BLaER1 treated with 17β-estradiol and CSF1 and Interleukin-3, amounts not matched to agents 10 nM and 100 nM (cell line): ENCODE data around the gene OR51E2.
"Not testable (repeated sequence)": the region's sequence is repeated elsewhere in the genome, so short reads cannot be mapped to it uniquely, and the experiment has no call there.

ENCODE experiments used
- H3K27ac ChIP-seq, 11 experiments: shearing (Covaris generic); formaldehyde crosslinking; 2 replicates each; pipeline ENCODE4 v1.8.1; 2022
- H3K27me3 ChIP-seq, 11 experiments: shearing (Covaris generic); formaldehyde crosslinking; 2 replicates each; pipeline ENCODE4 v1.8.1; 2022
- H3K36me3 ChIP-seq, 11 experiments: shearing (Covaris generic); formaldehyde crosslinking; 2 replicates each; pipeline ENCODE4 v1.8.1; 2022
- H3K4me1 ChIP-seq, 10 experiments: shearing (Covaris generic); formaldehyde crosslinking; 2 replicates each; pipeline ENCODE4 v1.8.1; 2022
- H3K4me2 ChIP-seq, 11 experiments: shearing (Covaris generic); formaldehyde crosslinking; 2 replicates each; pipeline ENCODE4 v1.8.1; 2022
- H3K4me3 ChIP-seq, 10 experiments: shearing (Covaris generic); formaldehyde crosslinking; 2 replicates each; pipeline ENCODE4 v1.8.1; 2022
- H3K9ac ChIP-seq, 11 experiments: shearing (Covaris generic); formaldehyde crosslinking; 2 replicates each; pipeline ENCODE4 v1.8.1; 2022
- H3K9me3 ChIP-seq, 11 experiments: shearing (Covaris generic); formaldehyde crosslinking; replicated peaks in 1 of 11; 2 replicates each; pipeline ENCODE4 v1.8.1; 2022
- H4K20me1 ChIP-seq, 11 experiments: shearing (Covaris generic); formaldehyde crosslinking; 2 replicates each; pipeline ENCODE4 v1.8.1; 2022
- Cebpa-rat ChIP-seq, 11 experiments: shearing (Covaris generic); IDR thresholded peaks; 2 replicates each; pipeline ENCODE4 v1.8.1; 2022

Gene OR51E2

GRCh38 chr11:4697585-4697984 is at the start of gene OR51E2:
Gene OR51E2, minus strand, starts transcription at chr11:4697853. Its CDS starts 15,142 bp downstream, at chr11:4682711.
- Histone ChIP-seq H4K20me1 (no peaks in the 10 kb centered on the region), H3K4me1 (no peaks in the 10 kb centered on the region), H3K36me3 (no peaks in the 10 kb centered on the region), H3K27ac (no peak within 1 kb of the TSS), H3K9me3 (no peaks in the 10 kb centered on the region), H3K4me2 (no peak within 1 kb of the TSS), H3K9ac (no peak within 1 kb of the TSS), H3K27me3 (no peaks in the 10 kb centered on the region), H3K4me3 (no peak within 1 kb of the TSS)
- TF ChIP-seq Cebpa-rat (IDR thresholded peaks at IDR 0.05): no peak

GRCh38 chr11:4740735-4741134 is 43.1 kb upstream of the OR51E2 start:
- Histone ChIP-seq H3K4me1 (peaks cover 0 to 18% (median 0%) of the 10 kb centered on the region in 10 experiments; a peak in 7 of 20 replicates), H3K4me2 (no peak overlapping the region), H3K27me3 (no peaks in the 10 kb centered on the region), H3K9me3 (no peaks in the 10 kb centered on the region), H3K36me3 (no peaks in the 10 kb centered on the region), H3K27ac (no peak overlapping the region), H4K20me1 (no peaks in the 10 kb centered on the region), H3K9ac (no peak overlapping the region), H3K4me3 (no peak overlapping the region)
- no peak for TF ChIP-seq Cebpa-rat (IDR thresholded peaks at IDR 0.05)

- Histone ChIP-seq H3K9me3 (peaks cover 0 to 4% (median 0%) of the 10 kb centered on the region in 11 experiments; a peak in 1 of 22 replicates), H3K4me3 (no peak overlapping the region), H3K27me3 (no peaks in the 10 kb centered on the region), H4K20me1 (no peaks in the 10 kb centered on the region), H3K4me2 (no peak overlapping the region), H3K4me1 (no peaks in the 10 kb centered on the region), H3K27ac (no peak overlapping the region), H3K9ac (no peak overlapping the region), H3K36me3 (no peaks in the 10 kb centered on the region)
- TF ChIP-seq Cebpa-rat (IDR thresholded peaks at IDR 0.05): no peak
Measured at GRCh38 chr11:4727171-4727570, 29.5 kb upstream of the OR51E2 start.

- not testable (repeated sequence) for H3K27ac ChIP-seq, H3K27me3 ChIP-seq, H3K9me3 ChIP-seq, H3K4me2 ChIP-seq, H3K36me3 ChIP-seq, H3K4me1 ChIP-seq, H4K20me1 ChIP-seq, H3K4me3 ChIP-seq, H3K9ac ChIP-seq
Measured at GRCh38 chr11:4722616-4723534, 25.2 kb upstream of the OR51E2 start.

- Histone ChIP-seq H4K20me1 (no peaks in the 10 kb centered on the region), H3K36me3 (no peaks in the 10 kb centered on the region), H3K27ac (no peak overlapping the region), H3K4me1 (peaks cover 0 to 5% (median 0%) of the 10 kb centered on the region in 10 experiments; a peak in 1 of 20 replicates), H3K9ac (no peak overlapping the region), H3K9me3 (no peaks in the 10 kb centered on the region), H3K27me3 (no peaks in the 10 kb centered on the region), H3K4me2 (no peak overlapping the region), H3K4me3 (no peak overlapping the region)
- no peak for TF ChIP-seq Cebpa-rat (IDR thresholded peaks at IDR 0.05)
Measured at GRCh38 chr11:4714300-4714699, 16.6 kb upstream of the OR51E2 start.

- Histone ChIP-seq H3K9ac (no peak overlapping the region), H3K27ac (no peak overlapping the region), H3K4me1 (peaks cover 0 to 1% (median 0%) of the 10 kb centered on the region in 10 experiments; a peak in 1 of 20 replicates), H3K27me3 (no peaks in the 10 kb centered on the region), H4K20me1 (no peaks in the 10 kb centered on the region), H3K4me2 (no peak overlapping the region), H3K4me3 (no peak overlapping the region), H3K36me3 (no peaks in the 10 kb centered on the region), H3K9me3 (no peaks in the 10 kb centered on the region)
- TF ChIP-seq Cebpa-rat (IDR thresholded peaks at IDR 0.05): no peak
Measured at GRCh38 chr11:4713241-4713640, 15.6 kb upstream of the OR51E2 start.

- TF ChIP-seq Cebpa-rat (IDR thresholded peaks at IDR 0.05): no peak
- Histone ChIP-seq H3K4me2 (peak overlapping the region in 7 of 11 experiments; percentile 25 to 56 (median 43); a peak in 11 of 22 replicates), H3K36me3 (no peaks in the 10 kb centered on the region), H3K9ac (no peak overlapping the region), H3K9me3 (no peaks in the 10 kb centered on the region), H3K27me3 (no peaks in the 10 kb centered on the region), H3K4me1 (peaks cover 0 to 20% (median 12%) of the 10 kb centered on the region in 10 experiments; a peak in 12 of 20 replicates), H4K20me1 (no peaks in the 10 kb centered on the region), H3K4me3 (no peak overlapping the region), H3K27ac (no peak overlapping the region)
Measured at GRCh38 chr11:4704790-4705334, 7.2 kb upstream of the OR51E2 start.

- no peak within 1 kb of the TSS for H3K9ac ChIP-seq
- no peaks in the 10 kb centered on the region for H3K36me3 ChIP-seq
- no peak within 1 kb of the TSS for H3K27ac ChIP-seq
- TF ChIP-seq Cebpa-rat (IDR thresholded peaks at IDR 0.05): no peak
- peaks cover 0 to 20% (median 12%) of the 10 kb centered on the region in 10 experiments; a peak in 12 of 20 replicates for H3K4me1 ChIP-seq
- H3K4me2 ChIP-seq: peak within 1 kb of the TSS in 7 of 11 experiments; percentile 25 to 56 (median 43); a peak in 12 of 22 replicates
- no peaks in the 10 kb centered on the region for H4K20me1 ChIP-seq
- no peaks in the 10 kb centered on the region for H3K9me3 ChIP-seq
- H3K4me3 ChIP-seq: no peak within 1 kb of the TSS
- H3K27me3 ChIP-seq: no peaks in the 10 kb centered on the region
Measured at GRCh38 chr11:4704054-4704789, 6.6 kb upstream of the OR51E2 start, which contains the start of gene MMP26. Gene MMP26, plus strand, starts transcription at chr11:4704784.

GRCh38 chr11:4700436-4700820 is 2.8 kb upstream of the OR51E2 start:
- no peaks in the 10 kb centered on the region for H3K27me3 ChIP-seq
- no peak overlapping the region for H3K9ac ChIP-seq
- TF ChIP-seq Cebpa-rat (IDR thresholded peaks at IDR 0.05): no peak
- no peaks in the 10 kb centered on the region for H3K36me3 ChIP-seq
- H3K27ac ChIP-seq: no peak overlapping the region
- H3K4me1 ChIP-seq: peaks cover 0 to 20% (median 12%) of the 10 kb centered on the region in 10 experiments; a peak in 12 of 20 replicates
- H3K4me2 ChIP-seq: no peak overlapping the region
- no peaks in the 10 kb centered on the region for H4K20me1 ChIP-seq
- no peaks in the 10 kb centered on the region for H3K9me3 ChIP-seq
- H3K4me3 ChIP-seq: no peak overlapping the region
